Measurements from ENCODE around the gene PALM.

PALM gene

GRCh38 chr19:755063-755462 is 46.3 kb downstream of the PALM start:
- DNase-seq: no peak

GRCh38 chr19:756236-756635 is 47.5 kb downstream of the PALM start:
- DNase-seq: peak; percentile 25 to 27

GRCh38 chr19:756821-757688 is 48.3 kb downstream of the PALM start:
- no peak for DNase-seq

GRCh38 chr19:757811-758668 is 49.3 kb downstream of the PALM start:
- DNase-seq: no peak

GRCh38 chr19:763181-763580 is 54.4 kb downstream of the PALM start:
- no peak for DNase-seq

- no peak for DNase-seq
Measured at GRCh38 chr19:763869-764268, 55.1 kb downstream of the PALM start.

GRCh38 chr19:764301-764700 is 55.6 kb downstream of the PALM start:
- no peak for DNase-seq

- no peak for DNase-seq
Measured at GRCh38 chr19:765179-765738, 56.5 kb downstream of the PALM start.

GRCh38 chr19:768424-768823 is 59.7 kb downstream of the PALM start:
- DNase-seq: no peak

GRCh38 chr19:769616-770015 is 60.9 kb downstream of the PALM start:
- DNase-seq: no peak

GRCh38 chr19:771332-771785 is 62.6 kb downstream of the PALM start:
- DNase-seq: peak in 1 of 2 donors; percentile 46

- no peak for DNase-seq
Measured at GRCh38 chr19:772063-772462, 63.3 kb downstream of the PALM start.

- no peak for DNase-seq
Measured at GRCh38 chr19:772730-773436, 64.1 kb downstream of the PALM start.

GRCh38 chr19:776549-776948 is 67.8 kb downstream of the PALM start:
- no peak for DNase-seq

GRCh38 chr19:778910-779653 is 70.3 kb downstream of the PALM start:
- no peak for DNase-seq

- no peak for DNase-seq
Measured at GRCh38 chr19:780935-781334, 72.2 kb downstream of the PALM start.

- DNase-seq: no peak
Measured at GRCh38 chr19:781800-782184, 73.1 kb downstream of the PALM start.

- no peak for DNase-seq
Measured at GRCh38 chr19:782185-782877, 73.6 kb downstream of the PALM start.

- DNase-seq: no peak
Measured at GRCh38 chr19:782878-783668, 74.3 kb downstream of the PALM start.

GRCh38 chr19:784541-784940 is 75.8 kb downstream of the PALM start:
- DNase-seq: no peak

GRCh38 chr19:787536-787935 is 78.8 kb downstream of the PALM start:
- no peak for DNase-seq

All from stimulated activated CD4-positive, alpha-beta T cell treated with anti-CD3 and anti-CD28 coated beads, Interleukin-2, amount 100 ng/mL, for 24 hours (primary cell).